ENCODE data around the gene HOTAIR.

Gene HOTAIR

DNA sequence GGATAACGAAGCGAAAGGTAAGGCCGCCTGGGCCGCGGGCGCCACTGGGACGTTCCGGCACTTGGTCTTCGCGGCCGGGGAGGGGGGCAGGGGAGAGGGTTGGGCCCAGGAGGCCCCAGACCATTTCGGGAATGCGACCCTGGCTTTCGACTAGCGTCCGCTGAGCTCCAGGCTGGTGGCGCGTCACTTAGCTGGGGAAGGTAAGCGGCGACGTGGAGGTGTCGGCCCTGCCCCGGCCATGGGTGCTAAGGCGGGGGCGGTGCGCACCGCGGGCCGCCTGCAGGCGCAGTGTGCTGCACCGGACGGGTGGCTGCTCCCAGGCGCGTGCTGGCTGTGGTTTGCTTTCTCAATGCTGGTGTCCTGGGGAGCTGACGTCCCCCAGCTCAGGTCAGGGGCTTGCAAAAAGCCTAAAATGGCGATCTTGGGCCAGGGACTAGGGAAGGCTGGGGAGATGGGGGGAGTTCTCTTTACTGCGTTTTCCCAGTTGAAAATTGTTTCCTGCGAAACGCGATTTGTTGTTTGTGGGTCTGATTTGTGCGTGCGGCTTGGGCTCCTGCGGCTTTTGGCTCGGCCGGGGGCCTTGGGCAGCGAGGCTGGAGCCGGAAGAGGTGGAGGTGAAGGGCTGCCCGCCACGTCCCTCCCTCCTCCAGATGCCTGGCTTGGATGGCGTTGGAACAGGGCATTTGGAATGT, 11.4 kb upstream of the HOTAIR start:
- H3K4me1 ChIP-seq (ENCODE audit: control insufficient read depth in 5 of 5, insufficient read depth in 5 of 5, low read length in 5 of 5) = peaks cover 7 to 66% (median 55%) of the 10 kb centered on the region in 5 donors
- peak overlapping the region; percentile 78 for H3K27ac ChIP-seq (ENCODE audit: low read depth, low read length)
- no peaks in the 10 kb centered on the region for H3K36me3 ChIP-seq (ENCODE audit: control insufficient read depth in 5 of 5, insufficient read depth in 5 of 5, low read length in 5 of 5)

DNA sequence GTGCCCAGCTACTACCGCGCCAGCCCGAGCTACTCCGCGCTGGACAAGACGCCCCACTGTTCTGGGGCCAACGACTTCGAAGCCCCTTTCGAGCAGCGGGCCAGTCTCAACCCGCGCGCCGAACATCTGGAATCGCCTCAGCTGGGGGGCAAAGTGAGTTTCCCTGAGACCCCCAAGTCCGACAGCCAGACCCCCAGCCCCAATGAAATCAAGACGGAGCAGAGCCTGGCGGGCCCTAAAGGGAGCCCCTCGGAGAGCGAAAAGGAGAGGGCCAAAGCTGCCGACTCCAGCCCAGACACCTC, 10.9 kb upstream of the HOTAIR start:
- Histone ChIP-seq H3K27ac (ENCODE audit: low read depth, low read length) (peak overlapping the region; percentile 78), H3K9ac (ENCODE audit: low read length in 5 of 5) (peak overlapping the region in 4 of 5 donors; percentile 56 to 79 (median 68)), H3K4me3 (ENCODE audit: low read depth in 1 of 5, low read length in 5 of 5) (peak overlapping the region; percentile 57 to 74 (median 71)), H3K4me1 (ENCODE audit: control insufficient read depth in 5 of 5, insufficient read depth in 5 of 5, low read length in 5 of 5) (peaks cover 7 to 61% (median 50%) of the 10 kb centered on the region in 5 donors), H3K27me3 (ENCODE audit: control insufficient read depth in 5 of 5, insufficient read depth in 4 of 5, low read length in 5 of 5) (peaks cover 0 to 65% (median 42%) of the 10 kb centered on the region in 5 donors), H3K9me3 (ENCODE audit: control insufficient read depth in 5 of 5, low read length in 5 of 5) (no peaks in the 10 kb centered on the region), H3K36me3 (ENCODE audit: control insufficient read depth in 5 of 5, insufficient read depth in 5 of 5, low read length in 5 of 5) (no peaks in the 10 kb centered on the region)

More for the DNA sequence above, 11.4 kb upstream of the HOTAIR start:
- peak overlapping the region; percentile 62 to 76 (median 71) for H3K4me3 ChIP-seq (ENCODE audit: low read depth in 1 of 5, low read length in 5 of 5)
- peak overlapping the region in 3 of 5 donors; percentile 68 to 79 (median 69) for H3K9ac ChIP-seq (ENCODE audit: low read length in 5 of 5)
- H3K9me3 ChIP-seq (ENCODE audit: control insufficient read depth in 5 of 5, low read length in 5 of 5) = no peaks in the 10 kb centered on the region
- H3K27me3 ChIP-seq (ENCODE audit: control insufficient read depth in 5 of 5, insufficient read depth in 4 of 5, low read length in 5 of 5) = peaks cover 0 to 70% (median 43%) of the 10 kb centered on the region in 5 donors

DNA sequence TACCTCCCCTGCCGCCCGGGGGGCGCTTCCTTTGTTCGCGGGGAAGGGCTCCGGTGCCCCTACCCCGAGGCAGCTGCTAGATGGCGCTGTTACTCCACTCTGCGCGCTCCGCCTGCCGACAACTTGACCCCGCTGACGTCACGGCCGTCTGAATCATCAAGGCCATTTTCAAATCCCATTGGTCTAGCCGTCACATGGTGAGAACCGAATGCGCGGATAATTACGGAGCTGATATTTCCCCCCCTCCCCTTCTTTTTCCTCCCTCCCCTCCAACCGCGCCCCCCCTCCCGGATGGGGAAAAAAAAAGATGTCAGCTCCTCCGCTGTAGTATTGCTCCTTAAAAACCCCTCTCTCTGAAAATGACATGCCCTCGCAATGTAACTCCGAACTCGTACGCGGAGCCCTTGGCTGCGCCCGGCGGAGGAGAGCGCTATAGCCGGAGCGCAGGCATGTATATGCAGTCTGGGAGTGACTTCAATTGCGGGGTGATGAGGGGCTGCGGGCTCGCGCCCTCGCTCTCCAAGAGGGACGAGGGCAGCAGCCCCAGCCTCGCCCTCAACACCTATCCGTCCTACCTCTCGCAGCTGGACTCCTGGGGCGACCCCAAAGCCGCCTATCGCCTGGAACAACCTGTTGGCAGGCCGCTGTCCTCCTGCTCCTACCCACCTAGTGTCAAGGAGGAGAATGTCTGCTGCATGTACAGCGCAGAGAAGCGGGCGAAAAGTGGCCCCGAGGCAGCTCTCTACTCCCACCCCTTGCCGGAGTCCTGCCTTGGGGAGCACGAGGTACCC, 10.3 kb upstream of the HOTAIR start, which contains the start of gene HOXC10:
Gene HOXC10 (plus strand): TSS at position 246 of the 791 bp plus-strand sequence. CDS start 114 bp downstream, at position 360.
- peaks cover 0 to 65% (median 40%) of the 10 kb centered on the region in 5 donors for H3K27me3 ChIP-seq (ENCODE audit: control insufficient read depth in 5 of 5, insufficient read depth in 4 of 5, low read length in 5 of 5)
- H3K4me1 ChIP-seq (ENCODE audit: control insufficient read depth in 5 of 5, insufficient read depth in 5 of 5, low read length in 5 of 5) = peaks cover 7 to 57% (median 46%) of the 10 kb centered on the region in 5 donors
- H3K9ac ChIP-seq (ENCODE audit: low read length in 5 of 5) = peak within 1 kb of the TSS in 4 of 5 donors; percentile 56 to 79 (median 68)
- H3K4me3 ChIP-seq (ENCODE audit: low read depth in 1 of 5, low read length in 5 of 5) = peak within 1 kb of the TSS; percentile 57 to 74 (median 71)
- H3K9me3 ChIP-seq (ENCODE audit: control insufficient read depth in 5 of 5, low read length in 5 of 5) = no peaks in the 10 kb centered on the region
- peak within 1 kb of the TSS; percentile 78 for H3K27ac ChIP-seq (ENCODE audit: low read depth, low read length)
- H3K36me3 ChIP-seq (ENCODE audit: control insufficient read depth in 5 of 5, insufficient read depth in 5 of 5, low read length in 5 of 5) = no peaks in the 10 kb centered on the region

DNA sequence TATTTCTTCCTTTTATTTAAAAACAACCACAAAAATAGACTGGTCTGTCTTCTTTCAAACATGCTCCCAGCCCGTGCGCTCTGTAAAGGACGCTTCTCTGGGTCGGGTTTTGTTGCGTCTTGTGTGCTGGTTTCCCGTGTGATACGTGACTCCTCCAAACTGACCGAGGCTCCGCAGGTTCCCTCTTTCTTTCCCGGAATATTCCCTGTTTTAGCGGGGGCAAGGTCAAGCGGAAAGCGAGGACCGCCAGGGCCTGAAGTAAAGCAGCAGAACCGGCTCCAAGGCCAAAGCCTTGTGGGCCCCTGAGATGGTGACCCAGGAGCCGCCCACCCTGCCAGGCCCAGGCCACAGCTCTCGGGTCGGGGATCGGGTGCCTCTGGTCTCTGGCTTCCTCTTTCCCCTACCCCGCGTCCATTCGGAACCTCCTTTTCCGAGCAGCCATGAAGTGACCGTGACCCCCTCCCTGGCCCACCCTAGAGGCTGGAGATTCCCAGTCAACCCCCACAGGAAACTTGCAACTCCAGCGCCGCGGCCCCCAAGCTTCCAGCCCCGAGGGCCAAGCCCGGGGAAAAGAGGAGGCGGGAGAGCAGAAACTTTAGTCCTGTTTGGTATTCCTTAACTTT, 9.3 kb upstream of the HOTAIR start:
- peaks cover 0 to 66% (median 48%) of the 10 kb centered on the region in 5 donors for H3K27me3 ChIP-seq (ENCODE audit: control insufficient read depth in 5 of 5, insufficient read depth in 4 of 5, low read length in 5 of 5)
- peak overlapping the region in 1 of 5 donors; percentile 72 for H3K9ac ChIP-seq (ENCODE audit: low read length in 5 of 5)
- H3K4me3 ChIP-seq (ENCODE audit: low read depth in 1 of 5, low read length in 5 of 5) = peak overlapping the region in 2 of 5 donors; percentile 40 to 51
- peaks cover 7 to 49% (median 40%) of the 10 kb centered on the region in 5 donors for H3K4me1 ChIP-seq (ENCODE audit: control insufficient read depth in 5 of 5, insufficient read depth in 5 of 5, low read length in 5 of 5)
- H3K9me3 ChIP-seq (ENCODE audit: control insufficient read depth in 5 of 5, low read length in 5 of 5) = no peaks in the 10 kb centered on the region
- no peaks in the 10 kb centered on the region for H3K36me3 ChIP-seq (ENCODE audit: control insufficient read depth in 5 of 5, insufficient read depth in 5 of 5, low read length in 5 of 5)
- peak overlapping the region; percentile 50 for H3K27ac ChIP-seq (ENCODE audit: low read depth, low read length)

DNA sequence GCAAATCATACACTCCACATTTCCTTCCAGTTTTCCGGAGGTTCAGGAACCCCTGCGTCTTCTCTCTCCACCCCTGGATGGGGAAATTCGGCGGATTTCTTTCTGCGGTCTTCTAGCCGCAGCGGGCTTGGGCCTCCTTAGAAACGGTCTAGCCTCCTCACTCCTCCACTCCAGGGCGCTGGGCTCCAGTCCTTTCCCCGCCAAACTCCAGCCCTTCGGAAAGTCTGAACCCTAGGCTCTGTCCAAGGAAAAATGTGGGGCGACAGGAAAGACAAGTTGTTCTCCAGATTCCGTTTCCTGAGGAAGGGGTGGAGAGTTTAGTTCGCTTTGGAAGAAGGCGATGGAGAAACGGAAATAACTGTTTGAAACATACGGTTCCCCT, 8.8 kb upstream of the HOTAIR start:
- no peak overlapping the region for H3K27ac ChIP-seq (ENCODE audit: low read depth, low read length)
- H3K9ac ChIP-seq (ENCODE audit: low read length in 5 of 5) = peak overlapping the region in 1 of 5 donors; percentile 72
- no peaks in the 10 kb centered on the region for H3K36me3 ChIP-seq (ENCODE audit: control insufficient read depth in 5 of 5, insufficient read depth in 5 of 5, low read length in 5 of 5)
- H3K27me3 ChIP-seq (ENCODE audit: control insufficient read depth in 5 of 5, insufficient read depth in 4 of 5, low read length in 5 of 5) = peaks cover 0 to 65% (median 50%) of the 10 kb centered on the region in 5 donors
- peaks cover 7 to 44% (median 35%) of the 10 kb centered on the region in 5 donors for H3K4me1 ChIP-seq (ENCODE audit: control insufficient read depth in 5 of 5, insufficient read depth in 5 of 5, low read length in 5 of 5)
- peak overlapping the region in 2 of 5 donors; percentile 40 to 51 for H3K4me3 ChIP-seq (ENCODE audit: low read depth in 1 of 5, low read length in 5 of 5)
- no peaks in the 10 kb centered on the region for H3K9me3 ChIP-seq (ENCODE audit: control insufficient read depth in 5 of 5, low read length in 5 of 5)

DNA sequence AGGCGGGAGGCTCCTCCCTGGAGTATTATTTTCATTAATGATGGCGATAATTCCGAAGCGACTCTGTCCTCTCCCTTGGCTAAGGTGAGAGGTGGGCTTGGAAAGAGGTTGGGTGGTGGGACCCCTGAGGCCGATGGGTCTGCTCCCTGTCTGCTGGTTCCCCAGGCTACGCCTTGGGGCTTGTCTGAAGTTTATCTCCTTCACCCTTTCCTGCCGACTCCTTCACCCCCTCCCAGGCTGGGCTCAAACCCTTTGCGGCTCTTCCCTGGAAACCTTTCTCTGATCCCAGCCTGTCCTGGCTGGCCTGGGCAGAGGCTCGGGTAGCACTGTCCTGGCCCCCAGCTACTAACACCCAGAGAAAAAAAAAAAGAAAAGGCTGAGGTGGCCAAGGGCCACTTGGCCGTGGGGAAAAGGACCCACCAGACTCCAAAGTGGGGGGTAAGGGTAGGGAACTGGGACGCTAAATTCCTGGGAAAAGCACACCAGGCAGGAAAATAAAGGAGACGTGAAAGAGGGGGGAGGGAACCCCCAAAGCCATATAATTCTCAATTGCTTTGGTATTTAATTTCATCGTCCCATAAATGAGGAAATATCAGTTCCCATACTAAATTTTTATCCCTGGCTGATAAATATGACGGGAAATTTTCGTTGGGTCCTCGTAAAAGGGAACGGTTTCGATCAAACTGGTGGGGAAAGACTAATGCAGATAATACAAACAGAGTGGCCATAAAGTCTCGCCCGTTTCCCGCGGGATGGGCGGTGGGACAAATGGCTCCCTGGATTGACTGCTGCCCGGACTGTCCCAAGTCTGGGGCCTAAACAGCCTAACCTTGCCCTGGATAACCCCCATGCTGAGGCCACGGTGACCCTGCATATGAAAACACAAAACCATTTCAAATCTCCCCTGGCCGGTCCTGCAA, 8.2 kb upstream of the HOTAIR start:
- Histone ChIP-seq H3K27ac (ENCODE audit: low read depth, low read length) (no peak overlapping the region), H3K9ac (ENCODE audit: low read length in 5 of 5) (no peak overlapping the region), H3K36me3 (ENCODE audit: control insufficient read depth in 5 of 5, insufficient read depth in 5 of 5, low read length in 5 of 5) (no peaks in the 10 kb centered on the region), H3K9me3 (ENCODE audit: control insufficient read depth in 5 of 5, low read length in 5 of 5) (no peaks in the 10 kb centered on the region), H3K4me3 (ENCODE audit: low read depth in 1 of 5, low read length in 5 of 5) (peak overlapping the region in 1 of 5 donors; percentile 40), H3K4me1 (ENCODE audit: control insufficient read depth in 5 of 5, insufficient read depth in 5 of 5, low read length in 5 of 5) (peaks cover 7 to 37% (median 28%) of the 10 kb centered on the region in 5 donors), H3K27me3 (ENCODE audit: control insufficient read depth in 5 of 5, insufficient read depth in 4 of 5, low read length in 5 of 5) (peaks cover 2 to 68% (median 50%) of the 10 kb centered on the region in 5 donors)

DNA sequence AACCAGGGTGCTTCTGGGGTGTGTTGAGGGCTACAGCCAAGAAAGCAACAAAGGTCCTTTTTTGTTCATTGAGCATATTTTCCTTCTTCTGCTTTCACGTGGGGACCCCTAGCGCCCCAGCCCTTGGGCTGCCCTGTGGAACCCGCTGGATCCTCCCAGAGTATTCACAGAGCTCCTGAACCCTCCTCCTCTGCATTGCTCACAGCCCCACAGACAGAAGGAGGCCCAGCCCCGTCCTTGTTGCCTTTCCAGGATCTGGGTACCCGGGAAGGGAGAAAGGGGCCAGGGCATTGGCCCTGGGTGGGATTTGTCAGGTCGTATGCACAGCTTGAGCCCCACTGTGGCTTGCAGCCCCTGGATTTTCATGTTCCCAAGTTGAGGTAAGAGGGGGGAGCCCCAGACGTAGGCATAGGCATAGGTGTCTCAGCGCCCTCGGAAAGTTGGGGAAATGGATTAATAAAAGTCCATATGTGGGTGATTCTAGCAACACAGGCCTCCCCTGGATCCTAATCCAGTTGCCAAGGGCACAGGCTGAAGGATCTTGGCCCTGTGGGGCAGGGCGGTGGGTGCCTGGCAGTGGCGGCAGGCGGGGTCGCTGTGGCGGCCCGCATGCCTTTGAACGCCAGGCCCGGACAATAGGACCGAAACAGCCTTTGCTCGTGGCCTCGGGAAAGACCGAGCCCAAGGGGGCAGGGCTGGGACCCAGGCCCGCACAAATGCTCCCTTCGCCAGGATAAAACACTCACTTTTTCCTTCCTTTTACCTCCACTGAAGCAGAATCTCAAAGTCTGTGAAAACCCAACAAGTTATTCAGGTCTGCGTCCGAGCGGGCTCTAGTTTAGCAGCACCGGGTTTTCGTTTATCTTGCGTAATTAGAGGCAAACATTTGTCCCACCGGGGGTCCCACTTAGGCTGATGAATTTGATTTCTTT, 7.1 kb upstream of the HOTAIR start:
- H3K36me3 ChIP-seq (ENCODE audit: control insufficient read depth in 5 of 5, insufficient read depth in 5 of 5, low read length in 5 of 5) = no peaks in the 10 kb centered on the region
- H3K9me3 ChIP-seq (ENCODE audit: control insufficient read depth in 5 of 5, low read length in 5 of 5) = no peaks in the 10 kb centered on the region
- H3K4me1 ChIP-seq (ENCODE audit: control insufficient read depth in 5 of 5, insufficient read depth in 5 of 5, low read length in 5 of 5) = peaks cover 2 to 27% (median 24%) of the 10 kb centered on the region in 5 donors
- no peak overlapping the region for H3K4me3 ChIP-seq (ENCODE audit: low read depth in 1 of 5, low read length in 5 of 5)
- no peak overlapping the region for H3K27ac ChIP-seq (ENCODE audit: low read depth, low read length)
- peaks cover 9 to 78% (median 60%) of the 10 kb centered on the region in 5 donors for H3K27me3 ChIP-seq (ENCODE audit: control insufficient read depth in 5 of 5, insufficient read depth in 4 of 5, low read length in 5 of 5)
- no peak overlapping the region for H3K9ac ChIP-seq (ENCODE audit: low read length in 5 of 5)

DNA sequence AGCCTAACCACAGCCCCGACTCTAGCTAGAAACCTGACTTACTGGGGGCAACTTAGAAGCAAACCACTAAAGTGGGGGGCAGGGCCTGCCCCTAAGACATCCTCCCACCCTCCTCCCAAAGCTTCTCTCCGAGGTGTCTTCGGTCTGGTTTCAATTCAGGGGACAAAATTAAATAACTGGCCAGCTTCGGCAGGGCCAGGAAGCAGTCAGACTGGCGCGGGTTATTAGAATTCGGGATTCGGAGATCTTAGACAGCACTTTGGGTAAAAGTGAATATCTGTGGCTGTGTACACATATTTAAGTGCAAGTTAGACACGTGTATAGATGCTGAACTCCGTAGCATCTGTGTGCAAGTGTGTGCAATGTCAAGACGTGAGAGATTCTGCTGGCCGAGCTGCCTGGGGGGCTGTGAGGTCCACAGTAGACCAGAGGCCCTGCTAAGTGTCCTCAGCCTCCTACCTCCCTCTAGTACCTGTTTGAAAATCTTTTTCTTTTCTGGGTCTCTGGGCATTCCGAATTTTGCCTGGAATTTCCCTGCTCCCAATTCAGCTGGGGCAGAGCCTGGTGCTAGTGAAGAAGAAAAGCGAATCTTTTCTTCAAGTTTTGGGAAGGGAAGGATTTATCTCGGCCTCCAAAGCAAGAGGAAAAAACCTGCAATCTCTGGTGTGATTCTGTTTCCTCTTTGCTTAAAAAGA, 6.2 kb upstream of the HOTAIR start:
- Histone ChIP-seq H3K27ac (ENCODE audit: low read depth, low read length) (no peak overlapping the region), H3K4me1 (ENCODE audit: control insufficient read depth in 5 of 5, insufficient read depth in 5 of 5, low read length in 5 of 5) (peaks cover 0 to 18% (median 15%) of the 10 kb centered on the region in 5 donors), H3K36me3 (ENCODE audit: control insufficient read depth in 5 of 5, insufficient read depth in 5 of 5, low read length in 5 of 5) (no peaks in the 10 kb centered on the region), H3K27me3 (ENCODE audit: control insufficient read depth in 5 of 5, insufficient read depth in 4 of 5, low read length in 5 of 5) (peaks cover 14 to 80% (median 61%) of the 10 kb centered on the region in 5 donors), H3K4me3 (ENCODE audit: low read depth in 1 of 5, low read length in 5 of 5) (no peak overlapping the region), H3K9ac (ENCODE audit: low read length in 5 of 5) (no peak overlapping the region), H3K9me3 (ENCODE audit: control insufficient read depth in 5 of 5, low read length in 5 of 5) (no peaks in the 10 kb centered on the region)
